ENCODE measurements around the gene SDK1. TPM values are rescaled to one million over a fixed set of nuclear protein-coding genes. Genes with fewer than 3 reads are reported as not detected.

The SDK1 gene
- total and polyA plus RNA-seq, 2 of the 8 experiments (the other 6 are each of a cell fraction or from before 2014, with no cell fraction given), result 3.3 to 7.2 TPM

DNA sequence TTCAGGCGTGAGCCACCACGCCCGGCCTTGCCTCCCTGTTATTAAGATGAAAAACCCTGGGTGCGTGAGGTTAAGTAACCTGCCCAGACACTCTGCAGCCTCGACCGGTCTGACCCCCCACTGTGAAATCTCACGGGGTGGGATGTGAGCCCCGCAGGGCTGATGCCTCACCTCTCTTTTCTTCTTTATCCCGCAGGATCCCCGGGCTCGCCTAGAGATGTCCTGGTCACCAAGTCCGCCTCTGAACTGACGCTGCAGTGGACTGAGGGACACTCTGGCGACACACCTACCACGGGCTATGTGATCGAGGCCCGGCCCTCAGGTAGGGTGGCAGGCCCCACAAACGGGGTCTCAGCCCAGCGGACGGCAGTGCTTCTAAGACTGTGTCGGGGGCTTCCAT, 920.0 kb downstream of the SDK1 start:
- no peak overlapping the region for H3K14ac ChIP-seq (ENCODE audit: insufficient read length)
- no peaks in the 10 kb centered on the region; a peak in 2 of 7 replicates for H3K4me1 ChIP-seq (replicated peaks in 1 of 4; ENCODE audit: control insufficient read depth in 3 of 4, insufficient read depth in 4 of 4, low read length in 3 of 4)
- H4K5ac ChIP-seq (ENCODE audit: insufficient read length, low read depth, low read length), result no peak overlapping the region
- no peaks in the 10 kb centered on the region for H3K79me2 ChIP-seq (ENCODE audit: control insufficient read depth in 1 of 2, insufficient read depth in 2 of 2, low read length in 2 of 2)
- no peak for FAIRE-seq
- DNase-seq (ENCODE audit: low read depth in 1 of 2, low spot score in 2 of 2), result no peak
- POLR2A ChIA-PET (ENCODE audit: partially characterized antibody), result no interaction called here
- H3K4me2 ChIP-seq (ENCODE audit: insufficient read depth in 1 of 2, low read depth in 2 of 2, low read length in 2 of 2), result no peak overlapping the region
- H2BK15ac ChIP-seq (ENCODE audit: low read length), result no peak overlapping the region
- H2BK5ac ChIP-seq (ENCODE audit: low read depth, low read length), result no peak overlapping the region
- WGBS, 2 experiments (ENCODE audit: extremely low coverage in 1 of 2, insufficient coverage in 1 of 2, insufficient read length in 1 of 2, insufficient replicate concordance in 2 of 2, low coverage in 1 of 2, low lambda C conversion rate in 2 of 2, missing lambda C conversion rate in 1 of 2), result 84% methylated on average over 21 of the region's 21 CpGs; no CpG with 5 or more reads in 1 of the 2 experiments
- H2BK12ac ChIP-seq (ENCODE audit: low read depth, low read length), result no peak overlapping the region
- H3K23ac ChIP-seq (ENCODE audit: insufficient read length), result no peak overlapping the region
- no peak overlapping the region for H2AK5ac ChIP-seq (ENCODE audit: low read depth, low read length)
- no peak overlapping the region for H4K8ac ChIP-seq (ENCODE audit: extremely low read depth, insufficient read depth, low read length)
- H3K23me2 ChIP-seq (ENCODE audit: low read depth, low read length), result no peaks in the 10 kb centered on the region
- no peak overlapping the region for H3K27ac ChIP-seq (ENCODE audit: low read depth, low read length)
- no peaks in the 10 kb centered on the region; a peak in 1 of 4 replicates for H3K9me3 ChIP-seq (ENCODE audit: insufficient read depth in 2 of 2, low read depth in 1 of 2, low read length in 1 of 2)
- H3K18ac ChIP-seq (ENCODE audit: extremely low read depth, low read length), result no peak overlapping the region
- CTCF ChIA-PET (ENCODE audit: partially characterized antibody), result interaction anchor here (1.0 kb wide), 1 partner anchor 21 kb away, joined by 4 read pairs; no protein-coding TSS in a partner anchor
- no peaks in the 10 kb centered on the region for H3K36me3 ChIP-seq (ENCODE audit: control insufficient read depth in 2 of 4, insufficient read depth in 4 of 4, low read length in 3 of 4)
- no peak overlapping the region for H2BK120ac ChIP-seq (replicated peaks; ENCODE audit: low read depth, low read length)
- no peak overlapping the region for H3K9ac ChIP-seq (replicated peaks in 1 of 4; ENCODE audit: extremely low read depth in 1 of 4, low read depth in 3 of 4, low read length in 3 of 4)
- H2AFZ ChIP-seq (ENCODE audit: low read length), result no peak overlapping the region
- H2BK20ac ChIP-seq (ENCODE audit: low read length), result no peak overlapping the region
- no peaks in the 10 kb centered on the region for H3K27me3 ChIP-seq (replicated peaks in 1 of 4; ENCODE audit: control insufficient read depth in 3 of 4, extremely low read depth in 1 of 4, insufficient read depth in 3 of 4, low read length in 3 of 4)
- no peak overlapping the region for H3K56ac ChIP-seq (replicated peaks; ENCODE audit: insufficient read length, low read depth, low read length)
- H3K79me1 ChIP-seq (ENCODE audit: low read depth, low read length), result no peaks in the 10 kb centered on the region
- H4K20me1 ChIP-seq (replicated peaks in 1 of 2; ENCODE audit: control insufficient read depth in 1 of 2, insufficient read depth in 2 of 2, low read length in 2 of 2), result no peaks in the 10 kb centered on the region
- no peak overlapping the region for H3K4me3 ChIP-seq (ENCODE audit: extremely low read depth in 1 of 4, insufficient read depth in 2 of 4, low read depth in 3 of 4, low read length in 4 of 4)
- no peak overlapping the region for H3K4ac ChIP-seq (replicated peaks; ENCODE audit: insufficient read length, low read depth, low read length)
- H4K91ac ChIP-seq (replicated peaks; ENCODE audit: insufficient read length, low read length), result no peak overlapping the region
- TF ChIP-seq JUN (IDR thresholded peaks at IDR 0.05; ENCODE audit: low read depth, low read length) (no peak), SAP30 (IDR thresholded peaks at IDR 0.05; ENCODE audit: insufficient read depth, insufficient replicate concordance, low read length) (no peak), CREB1 (IDR thresholded peaks at IDR 0.05) (no peak), GABPA (IDR thresholded peaks at IDR 0.05; ENCODE audit: borderline replicate concordance, insufficient read depth, low read length) (no peak), SUZ12 (IDR thresholded peaks at IDR 0.05; ENCODE audit: low read length) (no peak), KDM5A (IDR thresholded peaks at IDR 0.05; ENCODE audit: low read length) (no peak), RFX5 (IDR thresholded peaks at IDR 0.05; ENCODE audit: borderline replicate concordance, low read depth, low read length) (no peak), RXRA (IDR thresholded peaks at IDR 0.05; ENCODE audit: insufficient read depth, low read depth, low read length) (no peak), CTBP2 (IDR thresholded peaks at IDR 0.05; ENCODE audit: borderline replicate concordance, insufficient read depth, insufficient read length, low read length) (no peak), CHD2 (IDR thresholded peaks at IDR 0.05; ENCODE audit: low read length) (no peak), PHF8 (conservative IDR thresholded peaks at IDR 0.05; ENCODE audit: low read depth, low read length) (no peak), RBBP5 (IDR thresholded peaks at IDR 0.05; ENCODE audit: borderline replicate concordance, low read depth, low read length) (no peak), TAF1 (IDR thresholded peaks at IDR 0.05; ENCODE audit: low read depth, low read length) (no peak)
